Measurements from ENCODE around the gene TRIM41.
"Not testable (repeated sequence)": the region's sequence is repeated elsewhere in the genome, so short reads cannot be mapped to it uniquely, and the experiment has no call there.

Gene TRIM41

DNA sequence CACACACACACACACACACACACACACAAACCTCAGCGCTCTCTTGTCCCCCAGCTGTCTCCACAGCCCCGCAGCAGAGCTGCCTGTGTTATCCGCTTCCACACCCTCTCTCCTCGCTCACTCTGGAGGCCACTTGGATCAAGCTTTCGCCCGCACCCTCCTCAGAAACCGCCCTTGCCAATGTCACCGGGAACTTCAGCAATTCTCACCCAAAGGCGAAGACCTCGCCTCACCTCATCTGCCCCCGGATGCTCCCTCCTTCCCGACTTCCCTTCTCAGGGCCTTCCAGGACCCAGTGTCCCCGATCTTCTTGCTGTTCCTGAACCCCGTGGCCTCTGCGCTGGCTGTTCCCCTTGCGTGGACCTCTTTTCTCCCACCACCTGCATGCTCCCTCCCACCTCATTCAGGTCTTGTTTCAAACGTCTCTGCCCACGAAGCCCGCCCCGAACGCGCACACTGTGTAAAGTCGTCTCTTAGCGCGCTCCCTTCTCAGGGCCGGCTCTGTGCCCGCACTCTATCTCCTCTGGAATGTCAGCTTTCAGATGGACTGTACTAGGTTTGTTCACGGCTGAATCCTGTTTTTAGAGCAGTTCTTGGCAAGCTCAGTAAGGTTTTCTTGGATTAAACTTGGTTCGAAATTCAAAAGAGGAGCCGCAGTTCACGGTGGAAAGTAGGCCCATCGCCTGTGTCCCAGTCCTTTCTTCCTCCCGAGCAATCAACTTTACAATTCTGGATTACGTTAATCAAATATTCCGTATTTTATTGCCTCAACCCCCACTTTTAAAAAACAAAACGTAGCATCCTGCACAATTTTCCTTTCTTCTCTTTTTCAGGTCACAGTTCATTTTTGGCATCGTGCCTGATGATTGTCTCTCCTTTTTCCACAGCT, 17.1 kb upstream of the TRIM41 start:
- Histone ChIP-seq H3K27me3 (replicated peaks; ENCODE audit: control insufficient read depth, insufficient read depth, low read length) (no peaks in the 10 kb centered on the region), H3K36me3 (ENCODE audit: control insufficient read depth, insufficient read depth, low read length, severe bottlenecking) (no peaks in the 10 kb centered on the region), H3K4me1 (ENCODE audit: control insufficient read depth, insufficient read depth, low read length) (peaks cover 21% of the 10 kb centered on the region), H3K9ac (ENCODE audit: low read length) (no peak overlapping the region), H3K9me3 (ENCODE audit: control insufficient read depth, low read length) (no peaks in the 10 kb centered on the region), H3K4me3 (ENCODE audit: low read length) (peak overlapping the region; percentile 69)
- no peak for DNase-seq (ENCODE audit: low read depth)

DNA sequence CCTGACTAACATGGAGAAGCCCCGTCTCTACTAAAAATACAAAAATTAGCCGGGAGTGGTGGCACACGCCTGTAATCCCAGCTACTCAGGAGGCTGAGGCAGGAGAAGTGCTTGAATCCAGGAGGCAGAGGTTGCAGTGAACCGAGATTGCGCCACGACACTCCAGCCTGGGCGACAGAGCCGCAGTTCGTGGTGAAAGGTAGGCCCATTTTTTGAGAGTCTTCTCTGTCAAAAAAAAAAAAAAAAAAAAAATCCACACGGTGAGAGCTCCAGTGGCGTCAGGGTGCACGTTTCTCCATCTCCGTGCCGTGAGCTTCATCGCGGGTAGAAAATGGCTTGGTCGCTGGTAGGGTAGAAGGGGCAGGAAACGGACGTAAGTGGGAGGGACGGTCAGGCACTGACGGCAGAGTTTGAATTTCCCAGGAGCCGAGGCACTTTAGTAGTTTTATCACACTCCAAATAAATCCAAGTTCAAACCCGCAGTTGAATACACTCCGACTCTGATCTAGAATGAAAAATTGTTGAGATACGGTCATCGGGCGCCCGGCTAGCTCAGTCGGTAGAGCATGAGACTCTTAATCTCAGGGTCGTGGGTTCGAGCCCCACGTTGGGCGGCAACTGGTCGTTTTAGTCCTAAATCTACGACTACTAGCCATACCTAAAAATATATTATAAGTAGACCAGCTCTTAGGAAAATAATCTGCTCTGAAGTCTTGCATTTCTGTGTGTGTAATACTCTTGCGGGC, 15.7 kb upstream of the TRIM41 start:
- peak; percentile 92 for DNase-seq (ENCODE audit: low read depth)
- Histone ChIP-seq H3K27me3 (replicated peaks; ENCODE audit: control insufficient read depth, insufficient read depth, low read length) (no peaks in the 10 kb centered on the region), H3K9me3 (ENCODE audit: control insufficient read depth, low read length) (no peaks in the 10 kb centered on the region), H3K4me3 (ENCODE audit: low read length) (peak overlapping the region; percentile 89), H3K4me1 (ENCODE audit: control insufficient read depth, insufficient read depth, low read length) (peaks cover 21% of the 10 kb centered on the region), H3K9ac (ENCODE audit: low read length) (peak overlapping the region; percentile 84), H3K36me3 (ENCODE audit: control insufficient read depth, insufficient read depth, low read length, severe bottlenecking) (no peaks in the 10 kb centered on the region)

DNA sequence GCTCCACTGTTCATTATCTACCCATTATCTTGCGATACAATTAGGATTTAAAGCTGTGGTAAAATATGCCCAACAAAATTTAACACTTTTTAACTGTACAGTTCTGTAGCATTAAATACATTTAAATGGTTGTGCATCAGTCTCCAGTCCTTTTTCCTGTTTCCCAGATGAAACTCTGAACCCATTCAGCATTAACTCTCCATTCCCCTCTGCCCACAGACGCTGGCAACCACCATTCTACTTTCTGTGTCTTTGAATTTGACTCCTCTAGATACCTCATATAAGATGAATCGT, 15.2 kb upstream of the TRIM41 start:
- H3K36me3 ChIP-seq (ENCODE audit: control insufficient read depth, insufficient read depth, low read length, severe bottlenecking): no peaks in the 10 kb centered on the region
- no peaks in the 10 kb centered on the region for H3K9me3 ChIP-seq (ENCODE audit: control insufficient read depth, low read length)
- H3K4me3 ChIP-seq (ENCODE audit: low read length): peak overlapping the region; percentile 26
- peaks cover 19% of the 10 kb centered on the region for H3K4me1 ChIP-seq (ENCODE audit: control insufficient read depth, insufficient read depth, low read length)
- H3K27me3 ChIP-seq (replicated peaks; ENCODE audit: control insufficient read depth, insufficient read depth, low read length): no peaks in the 10 kb centered on the region
- H3K9ac ChIP-seq (ENCODE audit: low read length): no peak overlapping the region
- DNase-seq (ENCODE audit: low read depth): no peak

DNA sequence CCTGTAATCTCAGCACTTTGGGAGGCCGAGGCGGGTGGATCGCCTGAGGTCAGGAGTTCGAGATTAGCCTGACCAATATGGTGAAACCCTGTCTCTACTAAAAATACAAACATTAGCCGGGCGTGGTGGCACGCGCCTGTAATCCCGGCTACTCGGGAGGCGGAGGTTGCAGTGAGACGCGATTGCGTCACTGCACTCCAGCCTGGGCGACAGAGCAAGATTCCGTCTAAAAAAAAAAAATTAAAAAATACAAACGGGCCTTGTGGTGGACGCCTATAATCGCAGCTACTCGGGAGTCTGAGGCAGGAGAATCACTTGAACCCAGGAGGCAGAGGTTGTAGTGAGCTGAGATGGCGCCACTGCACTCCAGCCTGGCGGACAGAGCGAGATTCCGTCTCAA, 14.1 kb upstream of the TRIM41 start:
- not testable (repeated sequence) for H3K4me3 ChIP-seq (ENCODE audit: low read length); DNase-seq (ENCODE audit: low read depth); H3K27me3 ChIP-seq (replicated peaks; ENCODE audit: control insufficient read depth, insufficient read depth, low read length); H3K9me3 ChIP-seq (ENCODE audit: control insufficient read depth, low read length); H3K9ac ChIP-seq (ENCODE audit: low read length); H3K36me3 ChIP-seq (ENCODE audit: control insufficient read depth, insufficient read depth, low read length, severe bottlenecking)
- peaks cover 12% of the 10 kb centered on the region for H3K4me1 ChIP-seq (ENCODE audit: control insufficient read depth, insufficient read depth, low read length)

DNA sequence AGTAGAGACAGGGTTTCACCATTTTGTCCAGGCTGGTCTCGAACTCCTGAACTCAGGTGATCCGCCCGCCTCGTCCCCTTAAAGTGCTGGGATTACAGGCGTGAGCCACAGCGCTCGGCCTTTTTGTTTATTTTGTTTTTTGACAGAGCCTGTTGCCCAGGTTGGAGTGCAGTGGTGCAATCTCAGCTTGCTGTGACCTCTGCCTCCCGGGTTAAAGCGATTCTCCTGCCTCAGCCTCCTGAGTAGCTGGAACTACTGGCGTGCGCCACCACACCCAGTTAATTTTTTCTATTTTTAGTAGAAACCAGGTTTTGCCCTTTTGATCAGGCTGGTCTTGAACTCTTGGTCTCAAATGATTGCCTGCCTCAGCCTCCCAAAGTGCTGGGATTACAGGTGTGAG, 12.9 kb upstream of the TRIM41 start:
- not testable (repeated sequence) for DNase-seq (ENCODE audit: low read depth); H3K36me3 ChIP-seq (ENCODE audit: control insufficient read depth, insufficient read depth, low read length, severe bottlenecking); H3K27me3 ChIP-seq (replicated peaks; ENCODE audit: control insufficient read depth, insufficient read depth, low read length); H3K9ac ChIP-seq (ENCODE audit: low read length); H3K9me3 ChIP-seq (ENCODE audit: control insufficient read depth, low read length); H3K4me3 ChIP-seq (ENCODE audit: low read length)
- peaks cover 10% of the 10 kb centered on the region for H3K4me1 ChIP-seq (ENCODE audit: control insufficient read depth, insufficient read depth, low read length)

DNA sequence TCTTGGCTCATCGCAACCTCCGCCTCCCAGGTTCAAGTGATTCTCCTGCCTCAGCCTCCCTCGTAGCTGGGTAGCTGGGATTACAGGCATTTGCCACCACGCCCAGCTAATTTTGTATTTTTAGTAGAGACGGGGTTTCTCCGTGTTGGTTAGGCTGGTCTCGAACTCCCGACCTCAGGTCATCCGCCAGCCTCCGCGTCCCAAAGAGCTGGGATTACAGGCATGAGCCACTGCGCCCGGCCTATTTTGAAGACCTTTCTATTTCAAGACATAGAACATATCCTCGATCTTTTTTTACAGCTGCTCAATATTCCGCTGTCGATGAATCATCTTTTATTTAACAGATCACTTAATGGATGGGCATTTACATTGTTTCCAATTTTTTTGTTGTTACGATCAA, 12.4 kb upstream of the TRIM41 start:
- H3K27me3 ChIP-seq (replicated peaks; ENCODE audit: control insufficient read depth, insufficient read depth, low read length); DNase-seq (ENCODE audit: low read depth): not testable (repeated sequence)

DNA sequence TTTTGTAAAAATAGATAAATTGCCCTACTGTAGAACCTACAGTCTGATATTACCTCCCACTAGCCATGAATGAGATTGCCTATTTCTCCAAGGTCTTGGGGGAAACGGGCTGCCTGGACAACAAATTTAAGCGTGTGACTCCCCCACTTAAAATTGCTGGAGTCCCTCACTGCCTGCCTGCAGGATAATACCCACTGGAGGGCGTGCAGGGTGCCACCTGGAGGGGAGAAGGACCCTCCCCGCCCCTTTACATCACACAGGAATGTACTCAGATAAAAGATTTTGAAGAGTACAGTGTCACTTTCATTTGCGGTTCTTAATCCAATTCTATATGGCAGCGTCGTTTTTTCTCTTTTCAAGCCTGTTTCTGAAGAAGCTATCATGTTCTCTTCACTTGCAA, 11.9 kb upstream of the TRIM41 start:
- H3K4me1 ChIP-seq (ENCODE audit: control insufficient read depth, insufficient read depth, low read length): peaks cover 3% of the 10 kb centered on the region
- H3K4me3 ChIP-seq (ENCODE audit: low read length): no peak overlapping the region
- H3K9me3 ChIP-seq (ENCODE audit: control insufficient read depth, low read length): no peaks in the 10 kb centered on the region
- DNase-seq (ENCODE audit: low read depth): no peak
- H3K36me3 ChIP-seq (ENCODE audit: control insufficient read depth, insufficient read depth, low read length, severe bottlenecking): no peaks in the 10 kb centered on the region
- no peaks in the 10 kb centered on the region for H3K27me3 ChIP-seq (replicated peaks; ENCODE audit: control insufficient read depth, insufficient read depth, low read length)
- no peak overlapping the region for H3K9ac ChIP-seq (ENCODE audit: low read length)

More for the DNA sequence above, 12.4 kb upstream of the TRIM41 start:
- H3K4me3 ChIP-seq (ENCODE audit: low read length); H3K36me3 ChIP-seq (ENCODE audit: control insufficient read depth, insufficient read depth, low read length, severe bottlenecking); H3K9me3 ChIP-seq (ENCODE audit: control insufficient read depth, low read length); H3K4me1 ChIP-seq (ENCODE audit: control insufficient read depth, insufficient read depth, low read length); H3K9ac ChIP-seq (ENCODE audit: low read length): not testable (repeated sequence)

DNA sequence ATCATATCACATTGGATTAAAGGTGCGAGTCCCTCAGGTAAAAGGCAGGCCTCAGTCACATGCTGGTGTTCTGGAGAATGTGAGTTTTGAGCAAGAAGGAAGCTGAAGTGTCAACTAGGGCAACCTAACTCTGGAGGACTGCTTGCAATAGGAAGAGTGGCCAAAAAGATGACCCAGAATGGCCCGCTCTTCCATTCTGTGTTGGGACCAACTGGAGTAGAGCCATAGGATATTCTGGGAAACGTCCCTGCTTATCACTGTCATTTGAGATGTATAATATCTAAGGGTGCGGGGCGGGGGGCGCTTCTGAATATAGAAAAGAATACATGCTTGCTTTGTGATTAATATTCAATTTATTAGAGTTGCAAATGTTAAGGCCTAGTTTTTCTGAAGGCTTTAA, 11.0 kb upstream of the TRIM41 start:
- no peaks in the 10 kb centered on the region for H3K36me3 ChIP-seq (ENCODE audit: control insufficient read depth, insufficient read depth, low read length, severe bottlenecking)
- H3K4me3 ChIP-seq (ENCODE audit: low read length): no peak overlapping the region
- peaks cover 3% of the 10 kb centered on the region for H3K4me1 ChIP-seq (ENCODE audit: control insufficient read depth, insufficient read depth, low read length)
- DNase-seq (ENCODE audit: low read depth): no peak
- no peaks in the 10 kb centered on the region for H3K27me3 ChIP-seq (replicated peaks; ENCODE audit: control insufficient read depth, insufficient read depth, low read length)
- no peak overlapping the region for H3K9ac ChIP-seq (ENCODE audit: low read length)
- H3K9me3 ChIP-seq (ENCODE audit: control insufficient read depth, low read length): no peaks in the 10 kb centered on the region

DNA sequence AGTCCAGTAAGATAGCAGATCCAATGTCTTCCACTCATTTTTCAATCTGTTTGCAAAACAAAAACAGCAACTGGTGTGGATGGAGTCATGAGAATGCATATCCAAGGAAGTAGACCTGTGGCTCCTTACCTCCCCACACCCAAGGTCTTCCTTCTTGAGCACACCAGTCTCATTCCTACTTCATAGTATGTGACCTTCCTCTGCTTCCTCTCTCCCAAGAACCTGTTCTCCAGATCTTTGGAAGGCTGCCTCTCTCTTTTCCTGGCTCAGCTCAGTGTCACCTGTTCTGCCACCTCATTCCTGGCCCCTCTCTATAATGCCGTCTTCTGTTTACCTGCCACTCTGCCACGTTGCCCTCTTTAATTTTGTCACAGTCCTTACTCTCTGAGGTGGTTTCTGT, 10.1 kb upstream of the TRIM41 start:
- Histone ChIP-seq H3K36me3 (ENCODE audit: control insufficient read depth, insufficient read depth, low read length, severe bottlenecking) (no peaks in the 10 kb centered on the region), H3K4me1 (ENCODE audit: control insufficient read depth, insufficient read depth, low read length) (peaks cover 6% of the 10 kb centered on the region), H3K27me3 (replicated peaks; ENCODE audit: control insufficient read depth, insufficient read depth, low read length) (no peaks in the 10 kb centered on the region), H3K9ac (ENCODE audit: low read length) (no peak overlapping the region), H3K4me3 (ENCODE audit: low read length) (no peak overlapping the region), H3K9me3 (ENCODE audit: control insufficient read depth, low read length) (no peaks in the 10 kb centered on the region)
- no peak for DNase-seq (ENCODE audit: low read depth)

DNA sequence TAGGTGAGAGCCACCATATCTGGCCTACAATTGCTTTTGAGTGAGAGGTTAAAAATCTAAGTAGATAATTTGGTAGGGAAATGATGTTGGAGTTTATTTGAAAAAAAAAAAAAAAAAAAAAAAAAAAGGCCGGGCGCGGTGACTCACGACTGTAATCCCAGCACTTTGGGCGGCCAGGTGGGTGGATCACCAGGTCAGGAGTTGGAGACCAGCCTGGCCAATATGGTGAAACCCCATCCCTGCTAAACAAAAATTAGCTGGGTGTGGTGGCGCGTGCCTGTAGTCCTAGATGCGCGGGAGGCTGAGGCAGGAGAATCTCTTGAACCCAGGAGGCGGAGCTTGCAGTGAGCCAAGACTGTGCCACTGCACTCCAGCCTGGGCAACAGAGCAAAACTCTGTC, 8.8 kb upstream of the TRIM41 start:
- not testable (repeated sequence) for H3K36me3 ChIP-seq (ENCODE audit: control insufficient read depth, insufficient read depth, low read length, severe bottlenecking); H3K9me3 ChIP-seq (ENCODE audit: control insufficient read depth, low read length); H3K4me3 ChIP-seq (ENCODE audit: low read length); H3K4me1 ChIP-seq (ENCODE audit: control insufficient read depth, insufficient read depth, low read length); DNase-seq (ENCODE audit: low read depth); H3K27me3 ChIP-seq (replicated peaks; ENCODE audit: control insufficient read depth, insufficient read depth, low read length); H3K9ac ChIP-seq (ENCODE audit: low read length)

DNA sequence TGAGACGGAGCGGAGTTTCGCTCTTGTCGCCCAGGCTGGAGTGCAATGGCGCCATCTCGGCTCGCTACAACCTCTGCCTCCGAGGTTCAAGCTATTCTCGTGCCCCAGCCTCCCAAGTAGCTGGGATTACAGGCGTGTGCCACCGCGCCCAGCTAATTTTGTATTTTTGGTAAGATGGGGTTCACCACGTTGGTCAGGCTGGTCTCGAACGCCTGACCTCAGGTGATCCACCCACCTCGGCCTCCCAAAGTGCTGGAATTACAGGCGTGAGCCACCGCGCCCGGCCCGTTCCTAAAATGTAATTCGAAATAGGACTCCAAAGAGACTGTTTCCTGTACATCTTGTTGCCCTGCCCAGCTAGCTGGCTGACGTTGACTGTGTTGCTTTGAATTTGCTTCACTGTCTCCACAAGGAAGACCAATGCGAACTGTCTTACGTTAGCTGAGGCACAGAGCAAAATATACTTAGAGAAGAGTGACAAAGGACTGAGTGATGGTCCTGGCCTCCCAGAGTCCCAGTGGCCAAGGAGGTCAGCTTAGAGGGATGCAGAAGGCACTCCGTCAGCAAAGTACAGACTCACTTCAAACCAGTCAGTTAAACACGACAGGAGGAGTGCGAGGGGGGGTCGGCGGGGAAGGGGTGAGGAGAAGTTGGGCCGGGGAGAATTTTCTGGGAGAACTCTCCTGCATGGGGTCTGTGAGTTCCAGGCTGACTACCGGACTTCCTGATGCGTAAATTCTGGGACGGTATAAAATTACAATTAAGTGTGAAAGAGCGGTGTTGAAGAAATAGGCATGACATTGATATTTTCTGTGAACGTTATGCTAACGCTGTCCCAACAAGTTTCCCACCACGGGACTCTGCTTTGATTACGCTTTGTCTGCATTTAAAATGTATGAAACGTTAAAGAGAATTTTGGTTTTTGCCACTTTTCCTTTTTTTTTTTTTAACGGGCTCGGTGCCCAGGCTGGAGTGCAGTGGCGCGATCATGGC, 6.8 kb upstream of the TRIM41 start:
- H3K9ac ChIP-seq (ENCODE audit: low read length): peak overlapping the region; percentile 34
- DNase-seq (ENCODE audit: low read depth): no peak

More for the DNA sequence above, 6.8 kb upstream of the TRIM41 start:
- H3K9me3 ChIP-seq (ENCODE audit: control insufficient read depth, low read length): no peaks in the 10 kb centered on the region
- no peaks in the 10 kb centered on the region for H3K36me3 ChIP-seq (ENCODE audit: control insufficient read depth, insufficient read depth, low read length, severe bottlenecking)
- H3K4me3 ChIP-seq (ENCODE audit: low read length): peak overlapping the region; percentile 64
- H3K4me1 ChIP-seq (ENCODE audit: control insufficient read depth, insufficient read depth, low read length): peaks cover 6% of the 10 kb centered on the region
- no peaks in the 10 kb centered on the region for H3K27me3 ChIP-seq (replicated peaks; ENCODE audit: control insufficient read depth, insufficient read depth, low read length)

All from adipocyte (in vitro differentiated cells).